Measurements from ENCODE around the gene USPL1.

The USPL1 gene

DNA sequence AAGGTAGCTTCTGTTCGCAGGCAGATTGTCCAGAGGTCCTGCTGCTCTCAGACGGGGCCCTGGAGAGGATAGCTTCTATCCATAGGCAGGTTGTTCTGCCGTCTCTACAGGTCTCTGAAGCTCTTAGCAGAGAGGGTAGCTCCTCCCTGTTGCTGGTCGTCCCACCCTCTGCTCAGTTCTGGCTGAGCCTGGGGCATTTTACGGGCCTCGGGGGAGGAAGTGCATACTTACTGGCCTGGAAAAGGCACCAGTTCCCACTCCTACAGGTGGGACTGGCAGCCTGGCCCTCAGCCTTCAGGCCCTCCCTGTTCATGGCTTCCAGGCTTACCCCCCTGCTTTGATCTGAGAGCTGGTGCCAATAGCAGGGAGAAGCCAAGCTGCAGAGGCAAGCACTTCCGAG is 42.3 kb downstream of the USPL1 start:
- no peak for DNase-seq (ENCODE audit: low read depth)

DNA sequence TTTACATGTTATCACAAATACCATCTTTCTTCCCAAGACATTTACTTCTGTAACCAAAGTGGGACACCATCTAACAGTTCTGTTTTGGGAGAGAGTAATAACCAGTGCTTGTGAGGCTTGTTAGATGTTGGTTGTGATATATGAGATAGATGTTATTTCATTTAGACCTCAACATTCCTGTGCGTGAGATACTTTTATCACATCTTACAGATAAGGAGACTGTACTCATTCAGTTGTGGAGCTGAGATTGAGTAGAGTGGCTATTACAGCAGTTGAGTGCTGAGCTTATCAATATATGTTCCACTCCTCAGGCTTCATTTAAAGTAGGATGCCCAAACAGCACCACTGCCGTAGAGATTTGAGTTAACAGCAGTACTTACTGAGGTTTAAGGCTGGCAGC is 43.1 kb downstream of the USPL1 start:
- no peak for DNase-seq (ENCODE audit: low read depth)

DNA sequence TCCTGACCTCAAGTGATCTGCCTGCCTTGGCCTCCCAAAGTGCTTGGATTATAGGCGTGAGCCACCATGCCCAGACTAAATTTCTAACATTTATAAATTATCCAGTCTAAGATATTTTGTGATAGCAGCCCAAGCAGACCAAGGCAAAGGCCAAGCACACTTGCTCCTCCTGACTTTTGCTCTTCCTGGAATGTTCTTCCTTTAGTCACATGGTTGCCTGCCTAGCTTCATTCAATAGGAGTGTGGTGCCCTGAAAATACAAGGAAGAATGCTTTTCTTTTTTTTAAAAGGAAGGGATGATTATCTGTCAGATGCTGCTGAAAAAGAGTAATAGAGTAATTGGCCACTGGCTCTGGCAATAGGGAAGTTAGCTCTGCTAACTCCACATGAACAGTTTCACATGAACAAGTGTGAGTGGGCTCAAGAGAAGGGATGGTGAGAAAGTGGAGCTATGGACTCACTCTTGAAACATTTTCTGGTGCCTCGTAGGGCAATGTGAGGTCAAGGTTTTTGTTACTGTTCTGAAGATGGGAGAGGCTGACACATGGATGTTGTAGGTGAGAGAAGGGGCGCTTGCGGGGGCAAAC is 47.1 kb downstream of the USPL1 start:
- DNase-seq (ENCODE audit: low read depth), result no peak

DNA sequence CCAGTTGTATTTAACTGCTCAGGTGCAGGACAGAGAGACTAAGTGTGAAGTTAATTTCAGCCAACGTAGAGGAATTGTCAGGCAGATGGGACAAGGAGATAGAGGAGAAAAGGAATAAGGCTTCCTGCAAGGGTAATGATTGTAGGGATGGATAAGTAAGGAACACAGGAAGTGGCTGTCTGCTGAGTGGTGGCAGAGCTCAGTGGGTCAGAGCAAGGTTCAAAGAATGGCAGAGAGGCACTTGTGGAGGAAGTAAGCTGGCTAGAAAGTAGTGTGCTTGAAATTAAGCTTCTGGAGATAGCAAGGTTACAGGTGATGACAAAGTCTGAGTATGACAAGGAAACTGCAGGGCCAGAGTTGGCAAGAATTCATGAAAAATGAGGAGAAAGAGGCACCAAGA is 47.9 kb downstream of the USPL1 start:
- DNase-seq (ENCODE audit: low read depth), result no peak

DNA sequence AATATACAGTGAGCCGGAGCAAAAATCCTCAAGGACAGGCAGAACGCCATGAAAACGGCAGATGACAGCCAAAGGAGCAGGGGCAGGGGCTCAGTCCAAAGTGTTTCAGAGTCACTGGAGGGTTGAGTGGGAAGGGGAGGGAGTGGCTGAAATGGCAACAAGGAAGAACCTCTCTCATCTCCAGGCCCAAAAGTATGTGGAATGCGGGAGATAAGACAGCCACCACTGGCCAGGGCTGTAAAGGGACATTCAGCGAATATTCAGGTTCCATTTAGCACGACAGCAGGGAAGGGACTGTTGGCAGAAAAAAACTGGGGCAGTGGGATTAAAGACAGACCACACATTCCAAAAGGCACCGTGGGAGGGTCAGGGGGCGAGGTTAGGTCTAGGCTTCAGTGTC is 48.4 kb downstream of the USPL1 start:
- no peak for DNase-seq (ENCODE audit: low read depth)

DNA sequence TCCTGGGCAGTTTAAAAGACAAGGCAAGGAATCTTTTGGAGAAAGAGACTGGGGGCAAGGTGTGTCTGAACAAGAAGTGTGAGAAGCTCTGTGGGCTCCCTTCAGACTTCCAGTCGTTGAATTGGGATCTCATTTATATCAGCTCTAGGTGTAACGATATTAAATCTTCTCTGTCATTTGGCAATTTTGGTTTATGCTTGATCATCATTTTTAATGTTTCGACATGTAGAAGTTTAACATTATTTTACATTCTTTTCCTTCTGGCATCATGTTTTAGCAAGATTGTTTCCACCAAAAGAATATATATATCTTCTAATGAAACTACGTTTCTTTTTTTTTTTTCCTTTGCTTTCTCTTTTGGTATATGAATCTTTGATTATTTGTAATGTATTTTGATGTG is 49.3 kb downstream of the USPL1 start:
- no peak for DNase-seq (ENCODE audit: low read depth)

DNA sequence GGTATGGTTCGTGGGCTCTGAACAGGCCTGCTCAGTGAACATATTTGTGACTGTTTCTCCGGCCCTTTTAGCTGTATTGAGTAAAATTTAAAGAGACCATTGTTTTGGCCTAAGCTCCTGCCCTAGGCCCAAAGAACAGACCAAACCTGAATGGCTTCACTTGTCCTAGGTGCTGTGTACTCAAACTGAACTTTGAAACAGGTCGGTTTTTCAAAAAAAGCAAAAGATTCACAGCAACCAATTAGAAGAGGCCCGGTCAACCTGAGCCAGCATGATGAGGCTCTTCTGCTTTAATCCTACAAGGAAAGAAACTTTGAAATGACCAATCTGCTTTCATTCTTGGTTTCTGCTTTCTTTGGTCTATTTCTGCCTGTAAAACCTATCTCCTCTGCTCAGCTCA is 50.6 kb downstream of the USPL1 start:
- DNase-seq (ENCODE audit: low read depth), result no peak

DNA sequence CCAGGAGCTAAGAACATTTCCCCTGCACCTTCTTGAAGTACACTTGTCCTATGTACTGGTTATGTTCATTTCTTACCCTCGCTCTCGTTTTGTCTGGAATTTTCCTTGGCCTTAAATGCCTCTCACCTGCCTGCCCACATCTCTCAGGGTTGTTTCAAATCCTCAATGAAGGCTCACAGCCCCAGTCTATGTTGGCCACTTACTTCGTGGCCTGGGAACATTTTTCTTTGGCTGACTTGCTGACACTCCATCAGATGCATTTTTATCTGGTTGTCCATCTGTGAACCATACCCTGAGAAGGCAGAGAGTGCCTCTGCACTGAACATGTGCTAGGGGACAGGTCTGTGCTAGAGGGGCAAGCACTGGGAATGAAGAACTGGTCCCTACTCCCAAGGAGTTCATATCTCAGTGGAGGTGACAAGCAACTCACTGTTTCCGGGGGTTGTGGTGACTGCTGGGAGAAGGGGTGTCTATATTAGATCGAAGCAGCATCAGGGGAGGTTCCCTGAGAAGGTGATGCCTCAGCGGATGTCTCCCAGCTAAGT is 53.6 kb downstream of the USPL1 start:
- no peak for DNase-seq (ENCODE audit: low read depth)

DNA sequence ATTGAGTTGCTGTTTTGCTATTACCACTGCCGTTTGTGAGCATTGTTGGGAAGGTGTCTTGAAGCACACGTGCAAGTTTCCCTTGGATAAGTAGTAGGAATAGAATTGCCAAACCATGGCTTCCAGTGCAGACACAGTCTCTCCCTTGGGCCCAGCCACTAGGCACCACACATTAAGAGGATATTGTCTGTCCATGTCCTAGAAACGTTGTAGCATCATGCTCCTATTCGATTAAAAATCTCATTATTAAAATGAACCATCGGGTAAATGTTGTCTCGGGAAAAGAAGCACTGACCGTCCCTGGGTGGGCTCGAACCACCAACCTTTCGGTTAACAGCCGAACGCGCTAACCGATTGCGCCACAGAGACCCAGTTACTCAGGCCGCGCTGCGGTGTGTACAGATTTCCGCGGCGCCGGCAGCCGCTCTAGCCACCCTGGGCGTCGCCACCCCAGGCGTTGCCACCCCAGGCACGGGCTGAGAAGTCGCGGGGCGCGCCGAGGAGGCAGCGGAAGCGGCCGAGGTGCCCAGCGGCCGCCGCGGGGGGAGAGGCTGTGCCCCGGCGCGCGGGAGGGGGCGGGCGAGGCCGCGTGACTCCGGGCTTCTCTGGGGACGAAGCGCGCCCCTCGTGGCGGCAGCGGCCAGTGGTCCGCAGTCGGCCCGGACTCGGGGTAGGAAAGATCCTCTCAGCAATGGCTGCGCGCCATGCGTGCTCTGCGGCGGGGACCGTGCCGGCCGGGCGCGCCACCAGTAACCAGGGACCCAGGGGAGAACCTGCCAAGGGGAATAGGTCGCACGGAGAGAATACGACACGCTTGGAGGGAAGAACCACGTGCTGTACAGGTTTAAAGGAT is 56.2 kb downstream of the USPL1 start:
- DNase-seq (ENCODE audit: low read depth), result peak; percentile 92

DNA sequence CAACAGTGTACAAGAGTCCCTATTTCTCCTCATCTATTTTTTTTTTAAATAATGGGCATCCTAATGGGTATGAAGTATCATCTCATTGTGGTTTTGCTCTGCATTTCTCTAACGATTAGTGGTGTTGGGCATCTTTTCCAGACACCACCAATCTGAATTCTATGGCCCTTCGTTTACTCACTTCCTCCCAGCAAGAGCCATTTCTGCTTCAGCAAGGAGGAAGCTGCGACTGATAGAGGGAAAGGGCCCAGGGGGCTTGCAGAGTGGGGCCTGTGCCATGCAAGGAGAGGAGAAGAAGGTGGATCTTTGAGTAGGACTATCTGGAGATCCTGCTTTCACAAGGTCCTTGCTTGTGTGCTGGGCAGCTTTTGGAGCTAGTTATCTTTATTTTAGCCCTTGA is 58.0 kb downstream of the USPL1 start:
- no peak for DNase-seq (ENCODE audit: low read depth)

DNA sequence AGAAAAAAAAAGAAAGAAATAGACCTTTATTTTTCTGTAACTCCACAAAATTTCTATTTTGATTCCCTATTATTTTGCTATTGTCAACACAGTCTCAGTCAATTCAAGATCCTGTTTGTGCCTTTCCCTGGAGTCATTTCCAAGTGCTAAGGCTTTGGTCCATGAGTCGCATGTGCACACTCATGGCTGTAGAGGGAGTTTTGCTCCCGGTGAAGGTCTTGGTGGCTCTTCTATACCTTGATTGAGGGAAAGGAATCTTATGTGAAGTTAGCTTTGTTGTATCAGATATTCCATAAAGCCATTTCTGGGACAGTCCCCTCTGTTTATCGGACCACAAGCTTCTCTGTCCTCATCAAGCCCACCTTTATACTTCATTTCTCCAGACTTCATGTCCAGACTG is 59.0 kb downstream of the USPL1 start:
- DNase-seq (ENCODE audit: low read depth), result no peak

DNA sequence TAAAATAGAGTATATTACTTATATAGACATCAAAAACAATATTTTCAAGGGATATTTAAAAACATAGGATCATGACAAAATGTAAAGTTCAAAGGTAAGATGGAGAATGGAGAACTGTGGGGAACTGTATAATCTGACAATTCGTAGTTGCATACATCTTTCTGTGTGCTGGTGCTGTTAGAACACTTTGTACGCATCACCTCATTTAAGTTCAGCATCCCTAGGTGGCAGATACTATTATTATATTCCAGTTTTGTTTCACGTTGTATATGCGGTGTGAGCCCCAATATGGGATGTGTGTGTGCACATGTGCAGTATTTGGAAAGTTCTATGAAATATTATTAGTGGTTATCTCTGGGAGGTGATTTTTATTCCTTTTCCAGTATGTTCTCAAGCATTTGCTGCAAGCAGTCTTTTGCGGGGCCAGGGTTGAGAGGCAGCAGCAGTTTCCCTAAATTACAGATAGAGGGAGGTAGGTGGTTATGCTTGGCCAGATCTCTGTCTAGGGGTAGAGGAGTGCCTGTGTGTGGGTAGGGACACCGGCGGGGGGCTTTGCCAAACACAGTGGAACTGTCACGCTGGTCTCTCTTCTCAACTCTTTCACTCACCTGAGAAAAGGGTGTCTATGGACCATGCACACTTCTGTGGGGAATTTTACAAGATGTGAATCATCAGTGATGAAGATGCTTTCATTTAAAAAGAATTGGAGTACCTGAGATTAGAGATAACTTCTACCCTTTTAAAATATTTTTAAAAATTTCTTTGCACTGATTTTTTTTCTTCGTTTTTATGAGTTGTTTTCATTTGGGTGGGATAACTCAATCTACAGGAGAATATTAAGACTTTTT is 62.0 kb downstream of the USPL1 start:
- DNase-seq (ENCODE audit: low read depth), result no peak

DNA sequence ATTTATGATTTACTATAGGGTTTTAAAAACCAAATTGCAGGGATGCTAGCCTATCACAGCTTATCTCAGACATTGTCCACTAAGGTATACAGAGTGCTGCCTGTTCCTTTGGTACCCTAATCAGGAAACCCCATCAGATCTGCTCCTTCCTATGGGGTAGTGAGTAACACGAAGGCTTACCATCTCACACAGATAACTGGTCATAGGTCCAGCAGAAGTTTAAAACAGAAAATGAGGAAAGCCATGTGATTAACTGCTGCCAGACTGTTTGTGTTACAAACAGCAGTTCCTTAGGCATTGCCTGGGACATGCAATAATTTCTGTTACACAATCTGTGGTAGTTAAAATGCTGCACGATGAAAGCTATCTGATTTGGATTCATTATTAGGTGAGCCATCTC is 64.1 kb downstream of the USPL1 start:
- no peak for DNase-seq (ENCODE audit: low read depth)

DNA sequence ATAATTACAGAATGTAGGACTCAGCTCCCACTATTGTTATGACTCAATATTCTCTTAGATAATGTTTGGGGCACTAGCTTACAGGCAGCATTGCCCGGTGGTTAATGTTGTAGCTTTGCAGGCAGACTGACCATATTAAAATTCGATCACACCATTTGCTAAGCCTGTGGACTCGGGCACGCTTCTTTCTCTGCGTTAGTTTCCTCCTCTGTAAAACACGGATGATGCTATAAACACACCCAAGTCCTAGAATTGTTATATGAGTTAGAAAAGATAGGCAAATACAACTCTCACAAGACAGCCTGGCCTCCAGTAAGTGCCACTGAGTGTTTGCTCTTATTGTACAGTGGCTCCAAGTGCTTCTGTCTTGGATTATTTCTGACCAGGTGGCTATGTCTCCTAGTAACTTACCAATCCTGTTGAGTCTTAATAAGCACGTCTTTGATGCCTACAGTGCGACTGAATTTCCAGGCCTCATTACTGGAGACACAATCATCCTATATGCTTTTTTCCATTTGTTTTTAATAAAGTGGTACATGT is 67.7 kb downstream of the USPL1 start:
- DNase-seq (ENCODE audit: low read depth), result no peak

DNA sequence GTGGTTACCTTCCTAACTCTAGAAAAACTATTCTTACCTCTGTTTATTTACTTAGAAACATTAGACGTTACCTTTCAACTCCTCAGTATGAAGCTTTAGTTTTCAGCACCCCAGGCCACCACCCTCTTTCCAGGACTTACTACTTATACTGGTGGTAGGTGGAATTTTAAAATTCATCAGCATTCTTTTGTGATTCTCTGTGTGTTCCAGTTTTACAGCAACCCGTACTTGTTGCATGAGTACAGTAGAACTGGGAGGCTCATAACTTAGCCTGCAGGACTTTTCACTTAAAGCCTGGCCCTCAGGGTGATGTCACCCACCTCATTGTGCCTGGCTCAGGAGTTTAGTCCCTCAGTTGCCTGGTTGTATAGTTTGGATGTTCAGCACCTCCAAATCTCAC is 68.3 kb downstream of the USPL1 start:
- no peak for DNase-seq (ENCODE audit: low read depth)

DNA sequence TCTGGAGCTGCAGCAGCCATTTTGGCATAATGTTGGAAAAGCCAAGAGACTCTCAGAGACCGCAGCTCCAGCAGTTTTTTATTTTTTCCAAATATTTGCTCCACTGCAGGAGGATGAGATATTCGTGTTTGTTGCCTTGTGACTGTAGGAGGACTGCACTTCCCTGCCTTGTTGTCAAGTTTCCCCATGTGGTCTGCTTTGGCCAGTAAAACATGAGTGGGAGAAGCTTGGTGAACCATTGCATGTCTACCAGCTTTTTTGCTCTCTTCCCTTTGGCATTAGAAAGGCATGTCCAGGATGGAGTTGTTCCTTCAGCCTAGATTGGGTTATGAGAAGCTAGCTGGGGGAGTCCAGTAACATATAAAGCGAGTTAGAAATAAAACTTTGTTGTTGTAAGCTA is 69.9 kb downstream of the USPL1 start:
- DNase-seq (ENCODE audit: low read depth), result no peak

DNA sequence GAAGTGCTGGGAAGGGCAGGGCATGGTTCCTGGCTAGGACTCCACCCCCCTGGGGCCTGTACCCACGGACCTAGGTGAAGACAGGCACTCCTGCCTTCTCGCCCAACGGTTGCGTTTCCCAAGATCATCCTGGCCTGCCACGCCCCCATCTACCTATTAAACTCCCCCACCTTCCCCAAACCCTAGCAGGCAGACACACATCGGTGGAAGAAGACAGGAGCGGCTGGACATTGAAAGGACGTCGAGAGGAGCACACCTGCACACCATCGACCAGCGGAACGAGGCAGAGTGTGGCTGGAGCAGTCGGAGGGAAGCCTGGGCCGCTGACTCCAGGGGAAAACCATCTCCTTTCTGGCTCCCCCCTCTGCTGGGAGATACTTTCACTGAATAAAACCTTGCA is 72.0 kb downstream of the USPL1 start:
- no peak for DNase-seq (ENCODE audit: low read depth)

DNA sequence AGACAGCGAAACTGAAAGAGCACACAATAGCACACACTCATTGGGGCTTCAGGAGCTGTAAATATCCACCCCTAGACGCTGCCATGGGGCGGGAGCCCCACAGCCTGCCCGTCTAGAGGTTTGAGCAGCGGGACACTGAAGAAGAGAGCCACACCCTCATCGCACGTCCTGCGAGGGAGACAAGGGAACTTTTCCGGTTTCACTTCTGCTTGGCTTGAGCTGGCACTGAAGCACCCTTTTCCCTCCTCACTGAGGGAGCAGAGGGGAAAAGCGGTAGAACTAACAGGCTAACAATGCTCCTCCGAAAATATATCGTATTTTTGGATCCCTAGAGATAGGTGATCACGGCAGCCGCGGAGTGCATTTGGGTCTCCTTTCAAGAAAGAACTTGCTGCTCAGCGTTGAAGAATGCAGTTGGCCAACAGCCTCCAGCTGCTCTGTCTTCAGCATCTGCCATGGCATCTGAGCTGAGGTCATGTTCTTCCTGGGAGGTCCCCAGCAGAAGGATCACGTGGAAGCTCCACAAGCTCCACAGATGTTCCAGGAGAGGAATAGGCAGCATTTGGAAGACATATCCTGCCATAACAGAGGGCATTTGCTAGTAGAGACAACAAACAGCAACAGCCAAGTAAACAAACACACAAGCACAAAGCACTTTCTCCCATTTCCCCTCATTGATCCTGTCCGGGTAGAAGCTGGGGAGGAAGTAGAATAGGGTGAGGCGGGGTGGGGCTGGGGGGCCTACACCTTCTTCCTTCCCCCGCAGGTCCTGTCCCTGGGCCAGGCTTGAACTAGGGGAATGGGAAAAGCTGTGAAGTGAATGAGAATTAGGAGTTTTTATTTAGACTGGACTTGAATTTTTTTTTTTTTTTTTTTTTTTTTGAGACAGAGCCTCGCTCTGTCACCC is 72.8 kb downstream of the USPL1 start:
- DNase-seq (ENCODE audit: low read depth), result no peak

DNA sequence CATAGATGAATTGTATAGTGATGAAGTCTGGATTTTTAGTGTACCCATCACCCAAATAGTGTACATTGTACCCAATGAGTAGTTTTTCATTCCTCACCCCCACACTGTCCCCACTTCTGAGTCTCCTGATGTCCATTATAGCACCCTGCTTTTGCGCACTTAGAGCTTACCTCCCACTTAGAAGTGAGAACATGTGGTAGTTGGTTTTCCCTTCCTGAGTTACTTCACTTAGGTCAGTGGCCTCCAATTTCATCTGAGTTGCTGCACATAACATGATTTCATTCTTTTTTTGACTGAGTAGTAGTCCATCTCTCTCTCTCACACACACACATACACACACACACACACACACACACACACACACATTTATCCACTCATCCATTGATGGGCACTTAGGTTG is 74.4 kb downstream of the USPL1 start:
- no peak for DNase-seq (ENCODE audit: low read depth)

DNA sequence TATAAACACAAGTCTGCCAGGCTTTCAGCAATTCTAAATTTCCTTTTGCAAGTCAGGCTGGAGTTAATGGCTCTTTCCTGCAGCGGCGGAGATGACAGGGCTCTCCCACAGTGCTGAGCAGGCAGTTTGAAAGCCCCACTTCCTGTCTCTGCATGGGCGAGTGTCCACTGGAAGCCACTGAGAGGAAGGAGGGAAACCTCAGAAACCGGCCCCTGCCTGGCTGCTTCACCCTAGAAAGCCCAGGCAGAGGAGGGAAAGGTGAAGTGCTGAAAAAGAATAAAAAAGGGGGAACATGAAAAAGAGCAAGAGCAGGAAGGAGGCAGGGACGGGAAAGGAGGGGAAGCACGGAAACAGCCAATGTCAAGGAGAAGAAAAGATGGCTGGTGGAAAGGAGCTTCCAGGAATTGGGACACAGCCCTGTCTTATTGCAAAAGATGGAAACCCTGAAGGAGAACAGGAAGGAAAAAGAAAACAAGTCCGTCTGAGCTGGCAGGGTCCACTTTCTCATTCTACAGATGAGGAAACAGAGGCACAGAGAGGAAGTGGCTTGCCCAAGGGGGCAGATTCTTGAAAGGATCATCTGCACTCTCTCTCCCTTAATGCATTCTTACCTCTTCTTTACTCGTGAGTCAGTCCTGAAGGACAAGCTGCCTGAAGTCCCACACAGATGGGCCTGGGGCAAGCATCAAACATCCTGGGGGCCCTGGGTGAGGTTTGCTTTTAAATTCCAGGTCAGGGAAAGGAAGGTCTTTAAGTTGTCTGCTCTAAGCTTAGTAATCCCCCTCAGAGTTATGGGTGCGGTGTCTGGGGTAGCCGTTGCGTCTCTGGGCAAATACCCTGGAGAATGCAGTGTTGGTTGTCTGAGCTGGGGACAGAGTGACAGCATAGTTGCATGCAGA is 78.8 kb downstream of the USPL1 start:
- DNase-seq (ENCODE audit: low read depth), result no peak

Measured in activated T-cell treated with anti-CD3 and anti-CD28 coated beads for 48 hours (primary cell).